PC-9 (cell line): ENCODE data around the gene TMEM43.

Source experiments
- EZH2 ChIP-seq: fragments of 200-600 bp; sonication (generic); IDR thresholded peaks from 2 replicates; pipeline ENCODE4 v1.8.0; 2017; ENCODE audit warnings: antibody characterized with exemption, low read depth
- TF ChIP-seq, protein P1 (sequence below): fragments of 200-600 bp; sonication (generic); conservative IDR thresholded peaks from 2 replicates; pipeline ENCODE4 v1.6.1; 2017; ENCODE audit warnings: mixed run types, antibody characterized with exemption, mild to moderate bottlenecking, moderate library complexity

DNA sequence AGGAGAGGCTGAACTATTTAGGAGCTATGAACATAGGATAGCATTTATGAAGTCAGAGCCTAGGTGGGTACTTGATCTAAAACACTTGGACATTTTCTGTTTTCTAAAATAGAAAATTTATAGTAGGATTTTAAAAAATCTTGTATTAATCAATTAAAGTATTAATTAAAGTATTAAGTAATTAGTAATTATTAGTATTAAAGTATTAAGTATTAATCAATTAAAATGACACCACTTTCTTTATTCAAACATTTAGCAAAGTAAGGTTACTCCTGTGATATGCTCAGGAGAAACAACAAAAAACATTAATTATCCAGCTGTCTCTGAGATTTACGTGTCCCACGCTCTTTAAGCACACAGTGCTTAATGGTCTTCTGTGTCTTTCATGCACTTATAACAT is 32.4 kb upstream of the TMEM43 start:
- TF ChIP-seq, protein P1, sequence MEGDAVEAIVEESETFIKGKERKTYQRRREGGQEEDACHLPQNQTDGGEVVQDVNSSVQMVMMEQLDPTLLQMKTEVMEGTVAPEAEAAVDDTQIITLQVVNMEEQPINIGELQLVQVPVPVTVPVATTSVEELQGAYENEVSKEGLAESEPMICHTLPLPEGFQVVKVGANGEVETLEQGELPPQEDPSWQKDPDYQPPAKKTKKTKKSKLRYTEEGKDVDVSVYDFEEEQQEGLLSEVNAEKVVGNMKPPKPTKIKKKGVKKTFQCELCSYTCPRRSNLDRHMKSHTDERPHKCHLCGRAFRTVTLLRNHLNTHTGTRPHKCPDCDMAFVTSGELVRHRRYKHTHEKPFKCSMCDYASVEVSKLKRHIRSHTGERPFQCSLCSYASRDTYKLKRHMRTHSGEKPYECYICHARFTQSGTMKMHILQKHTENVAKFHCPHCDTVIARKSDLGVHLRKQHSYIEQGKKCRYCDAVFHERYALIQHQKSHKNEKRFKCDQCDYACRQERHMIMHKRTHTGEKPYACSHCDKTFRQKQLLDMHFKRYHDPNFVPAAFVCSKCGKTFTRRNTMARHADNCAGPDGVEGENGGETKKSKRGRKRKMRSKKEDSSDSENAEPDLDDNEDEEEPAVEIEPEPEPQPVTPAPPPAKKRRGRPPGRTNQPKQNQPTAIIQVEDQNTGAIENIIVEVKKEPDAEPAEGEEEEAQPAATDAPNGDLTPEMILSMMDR: no peak
- TF ChIP-seq EZH2: no peak
